ENCODE measurements around the gene OR10G8.

OR10G8 gene

DNA sequence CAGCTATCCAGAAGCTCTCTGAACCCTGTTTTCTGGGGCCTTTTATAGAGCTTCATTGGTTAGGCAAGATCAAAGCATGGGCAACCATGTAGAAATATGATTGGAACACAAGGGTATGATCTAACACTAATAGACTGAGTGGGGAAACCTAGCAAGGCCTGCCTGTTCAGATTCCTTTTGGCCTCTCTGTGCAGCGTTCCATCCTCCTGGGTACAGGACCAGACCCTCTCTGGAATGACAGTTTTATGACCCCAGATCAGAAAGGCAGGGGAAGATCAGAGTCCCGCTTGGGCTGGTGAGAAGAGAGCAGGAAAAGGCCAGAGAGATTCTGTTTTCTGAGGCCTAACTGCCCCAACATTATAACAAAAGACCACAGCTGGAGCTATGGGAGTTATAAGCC lies 52.0 kb downstream of the OR10G8 start:
- no peak for DNase-seq

- DNase-seq, result no peak
These were observed 53.2 kb downstream of the OR10G8 start for GRCh38 chr11:124079631-124080326.

All from COR-L47 (cell line).